Measurements from ENCODE around the gene NACA.

GRCh38 chr12:56769868-56770267, 44.8 kb upstream of the NACA start:
- TF ChIP-seq ZNF572 (CRISPR knock-in tag; IDR thresholded peaks at IDR 0.05) (no peak), CBX5 (CRISPR knock-in tag; IDR thresholded peaks at IDR 0.05; ENCODE audit: borderline replicate concordance) (no peak), NFATC3 (CRISPR knock-in tag; IDR thresholded peaks at IDR 0.05) (no peak), KLF16 (CRISPR knock-in tag; IDR thresholded peaks at IDR 0.05) (no peak), ELF4 (CRISPR knock-in tag; IDR thresholded peaks at IDR 0.05; ENCODE audit: borderline replicate concordance) (no peak), CHCHD3 (CRISPR knock-in tag; IDR thresholded peaks at IDR 0.05) (no peak), FOXJ3 (CRISPR knock-in tag; IDR thresholded peaks at IDR 0.05; ENCODE audit: borderline replicate concordance) (no peak), PREB (CRISPR knock-in tag; IDR thresholded peaks at IDR 0.05) (no peak)
